ENCODE data around the gene KDM8.
"Not testable (repeated sequence)": the region's sequence is repeated elsewhere in the genome, so short reads cannot be mapped to it uniquely, and the experiment has no call there.

The KDM8 gene

DNA sequence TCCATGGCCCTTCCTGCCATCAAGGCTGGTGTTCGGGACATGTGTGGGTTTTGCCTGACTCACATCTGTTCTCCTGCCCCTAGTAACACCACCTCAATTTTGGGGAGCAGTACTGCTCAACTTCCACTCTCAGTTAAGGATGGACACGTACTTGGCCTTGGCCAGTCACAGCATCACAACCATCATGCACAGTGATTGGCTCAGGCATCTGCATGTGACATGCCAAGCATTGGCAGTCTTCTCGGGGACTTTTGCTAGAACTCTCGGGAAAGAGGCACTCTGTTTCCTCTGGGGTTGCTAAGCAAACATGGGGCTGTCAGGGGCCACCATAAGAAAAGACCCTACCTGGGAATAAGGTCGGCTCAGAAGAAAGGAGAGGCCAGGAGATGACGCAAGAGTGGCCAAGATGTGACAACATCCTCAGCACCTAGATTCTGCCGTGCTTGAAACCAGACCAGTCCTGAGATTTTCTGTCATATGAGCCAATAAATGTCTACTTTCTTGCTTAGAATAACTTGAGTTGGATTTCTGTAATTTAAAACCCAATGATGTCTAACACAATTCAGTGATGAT is 11.9 kb upstream of the KDM8 start:
- no peak for DNase-seq (ENCODE audit: low read depth in 3 of 3)

DNA sequence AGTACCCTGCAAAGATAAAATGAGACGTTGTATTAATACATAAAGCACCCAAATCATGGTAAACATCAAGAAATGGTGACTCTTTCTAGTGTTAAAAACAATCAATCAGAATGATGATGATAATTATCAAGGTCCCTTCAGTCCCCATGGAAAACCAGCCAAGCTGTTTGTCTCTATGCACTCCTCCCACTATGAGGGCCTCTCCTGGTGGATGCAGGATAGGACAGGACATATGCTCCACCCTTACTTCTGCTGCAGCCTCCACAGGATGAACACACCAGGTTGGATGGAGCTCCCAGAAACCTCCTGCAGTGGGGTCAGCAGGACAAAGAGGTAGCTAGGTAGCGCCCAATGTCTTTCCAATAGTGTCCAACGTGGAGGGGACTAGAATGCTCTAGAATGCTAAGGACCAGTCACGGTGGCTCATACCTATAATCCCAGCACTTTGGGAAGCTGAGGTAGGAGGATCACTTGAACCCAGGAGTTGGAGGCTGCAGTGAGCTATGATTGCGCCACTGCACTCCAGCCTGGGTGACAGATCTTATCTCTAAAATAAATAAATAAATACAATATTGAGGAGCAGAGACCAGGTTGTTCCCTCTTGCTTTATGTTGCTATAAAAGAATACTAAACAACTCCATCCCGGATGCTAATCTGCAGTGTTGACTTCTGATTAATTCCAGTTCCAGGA is 9.9 kb upstream of the KDM8 start:
- DNase-seq (ENCODE audit: low read depth in 3 of 3): no peak

DNA sequence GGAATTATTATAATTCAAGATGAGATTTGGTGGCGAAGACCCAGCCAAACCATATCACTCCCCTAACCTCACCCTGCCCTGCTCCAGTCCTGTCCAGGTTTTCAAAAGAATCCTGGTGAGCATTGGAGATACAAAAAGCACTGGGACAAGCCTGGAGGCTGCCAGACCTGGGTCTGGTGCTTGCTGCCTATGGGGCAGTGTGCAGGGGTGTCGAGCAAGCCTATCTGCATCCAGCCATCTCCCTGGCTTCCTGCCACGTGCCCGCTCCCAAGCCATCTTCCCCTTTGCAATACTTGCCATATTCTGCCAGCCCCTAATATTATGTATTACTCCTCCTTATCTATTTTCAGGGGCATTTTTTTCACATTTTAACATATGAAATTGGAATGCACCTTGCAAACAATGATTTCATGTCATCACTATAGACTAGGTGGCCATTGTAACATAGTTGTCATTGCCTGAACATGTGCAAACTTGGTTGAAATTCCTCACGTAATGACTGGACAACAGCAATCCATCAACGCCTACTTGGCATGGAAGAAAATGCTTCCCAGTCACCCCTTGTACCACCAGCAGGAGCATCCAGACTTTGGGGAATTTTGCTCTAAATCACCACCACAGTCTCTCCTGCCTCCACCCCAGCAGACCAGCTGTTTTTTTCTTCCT is 8.1 kb upstream of the KDM8 start:
- DNase-seq (ENCODE audit: low read depth in 3 of 3): no peak

DNA sequence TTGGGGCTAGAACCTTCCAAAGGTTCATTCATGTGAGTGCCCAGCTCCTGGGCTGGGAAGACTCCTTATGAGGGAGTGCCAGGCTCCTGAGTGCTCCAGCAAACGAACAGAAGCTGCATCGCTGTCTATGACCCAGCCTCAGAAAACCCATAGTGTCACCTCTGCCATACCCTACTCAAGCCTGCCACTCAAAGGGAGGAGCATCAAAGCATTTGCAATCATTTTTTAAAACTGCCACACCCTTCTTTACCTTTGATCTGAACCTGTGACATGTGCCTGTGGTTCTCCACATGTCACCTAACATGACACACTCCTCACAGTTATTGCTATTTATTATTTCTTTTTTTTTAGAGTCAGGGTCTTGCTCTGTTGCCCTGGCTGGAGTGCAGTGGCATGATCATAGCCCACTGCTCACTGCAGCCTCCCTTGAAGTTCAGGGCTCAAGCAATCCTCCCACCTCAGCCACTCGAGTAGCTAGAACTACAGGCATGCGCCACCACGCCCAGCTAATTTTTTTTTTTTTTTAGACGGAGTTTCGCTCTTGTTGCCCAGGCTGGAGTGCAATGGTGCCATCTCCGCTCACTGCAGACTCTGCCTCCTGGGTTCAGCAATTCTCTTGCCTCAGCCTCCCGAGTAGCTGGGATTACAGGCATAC is 7.3 kb upstream of the KDM8 start:
- no peak for DNase-seq (ENCODE audit: low read depth in 3 of 3)

DNA sequence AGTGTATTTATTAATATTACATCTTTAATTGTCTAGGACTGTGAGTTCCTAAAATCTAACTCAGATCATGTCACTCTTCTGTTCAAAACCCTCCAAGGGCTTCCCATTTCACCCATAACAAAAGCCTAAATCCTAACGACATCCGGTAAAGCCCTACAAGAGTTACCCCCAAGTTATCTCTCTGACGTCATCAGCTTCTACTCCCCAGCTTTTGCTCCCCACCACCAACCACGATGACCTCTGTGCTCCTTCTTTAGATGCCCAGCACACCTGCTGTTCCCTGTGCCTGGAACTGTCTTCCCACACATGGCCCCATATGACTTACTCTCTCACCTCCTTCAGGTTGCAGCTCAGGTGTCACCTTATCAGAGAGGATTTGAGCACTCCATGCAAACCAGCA is 6.3 kb upstream of the KDM8 start:
- DNase-seq (ENCODE audit: low read depth in 3 of 3): no peak

DNA sequence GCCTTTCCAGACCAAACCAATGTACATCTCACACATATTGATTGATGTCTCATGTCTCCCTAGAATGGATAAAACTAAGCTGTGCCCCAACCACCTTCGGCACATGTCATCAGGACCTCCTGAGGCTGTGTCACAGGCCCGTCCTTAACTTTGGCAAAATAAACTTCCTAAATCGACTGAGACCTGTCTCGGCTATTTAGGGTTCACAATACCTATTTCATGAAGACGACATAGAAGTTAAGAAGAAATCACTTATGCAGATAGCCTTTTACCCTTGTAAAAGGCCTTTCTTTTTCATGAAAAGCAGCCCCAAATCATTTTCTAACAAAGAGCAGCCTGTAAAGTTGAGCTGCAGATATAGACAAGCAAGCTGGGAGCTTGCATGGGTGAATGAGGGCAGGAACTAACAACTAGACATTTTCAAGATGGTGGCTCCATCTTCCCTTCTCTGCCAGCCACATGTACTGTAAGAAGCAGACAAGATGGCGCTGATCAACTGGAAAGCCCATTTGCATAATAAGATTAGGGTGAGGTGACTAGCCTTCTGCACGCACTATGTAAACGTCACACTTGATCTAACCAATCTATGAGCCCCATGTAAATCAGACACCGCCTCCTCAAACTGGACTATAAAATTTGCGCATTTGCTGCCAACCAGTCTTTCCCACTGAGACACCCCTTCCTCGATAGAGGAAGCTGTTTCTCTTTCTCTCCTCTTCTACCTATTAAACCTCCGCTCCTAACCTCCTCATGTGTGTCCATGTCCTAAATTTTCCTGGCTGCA is 4.7 kb upstream of the KDM8 start:
- DNase-seq (ENCODE audit: low read depth in 3 of 3): no peak

DNA sequence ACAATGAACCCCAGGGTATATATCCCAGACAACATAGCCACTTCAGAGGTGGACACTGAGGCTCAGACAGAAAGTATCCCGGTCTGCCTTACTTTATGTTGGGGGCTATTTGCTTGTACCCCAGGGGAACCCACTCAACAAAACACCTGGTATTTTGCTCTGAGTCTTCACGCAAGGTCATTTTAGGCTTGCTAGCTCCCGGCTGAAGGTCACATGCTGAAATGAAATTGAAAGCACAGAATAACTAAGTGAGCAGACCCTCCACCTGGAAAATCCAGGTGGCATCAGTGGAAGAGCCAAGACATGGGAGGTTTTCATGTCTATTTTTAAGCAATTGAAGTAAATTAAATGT is 4.1 kb upstream of the KDM8 start:
- DNase-seq (ENCODE audit: low read depth in 3 of 3): no peak

DNA sequence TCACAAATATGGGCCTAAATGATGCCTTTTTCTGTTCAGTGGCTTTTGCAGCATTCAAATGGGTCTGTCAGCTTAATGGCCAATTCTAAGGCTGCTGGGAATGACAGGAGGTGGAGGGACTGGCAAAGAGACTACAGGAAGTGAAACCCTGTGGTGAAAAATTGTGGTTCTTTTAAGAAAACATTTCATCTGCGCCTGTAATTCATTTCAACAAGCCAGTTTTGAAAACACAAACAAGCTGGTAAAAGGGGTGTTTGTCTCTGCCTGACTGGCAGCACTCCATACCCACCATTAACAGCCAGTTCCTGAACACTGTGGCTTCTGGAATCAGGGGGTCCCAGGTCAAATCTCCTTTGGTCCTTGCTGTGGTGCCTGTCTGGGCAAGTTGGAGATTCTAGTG is 3.6 kb upstream of the KDM8 start:
- no peak for DNase-seq (ENCODE audit: low read depth in 3 of 3)

DNA sequence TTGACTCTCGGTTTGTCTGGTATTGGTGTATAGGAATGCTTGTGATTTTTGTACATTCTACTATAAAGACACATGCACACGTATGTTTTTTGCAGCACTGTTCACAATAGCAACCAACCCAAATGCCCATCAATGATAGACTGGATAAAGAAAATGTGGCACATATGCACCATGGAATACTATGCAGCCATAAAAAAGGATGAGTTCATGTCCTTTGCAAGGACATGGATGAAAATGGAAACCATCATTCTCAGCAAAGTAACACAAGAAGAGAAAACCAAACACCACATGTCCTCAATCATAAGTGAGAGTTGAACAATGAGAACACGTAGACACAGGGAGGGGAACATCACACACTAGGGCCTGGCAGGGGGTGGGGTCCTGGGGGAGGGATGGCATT is 2.4 kb upstream of the KDM8 start:
- not testable (repeated sequence) for DNase-seq (ENCODE audit: low read depth in 3 of 3)

DNA sequence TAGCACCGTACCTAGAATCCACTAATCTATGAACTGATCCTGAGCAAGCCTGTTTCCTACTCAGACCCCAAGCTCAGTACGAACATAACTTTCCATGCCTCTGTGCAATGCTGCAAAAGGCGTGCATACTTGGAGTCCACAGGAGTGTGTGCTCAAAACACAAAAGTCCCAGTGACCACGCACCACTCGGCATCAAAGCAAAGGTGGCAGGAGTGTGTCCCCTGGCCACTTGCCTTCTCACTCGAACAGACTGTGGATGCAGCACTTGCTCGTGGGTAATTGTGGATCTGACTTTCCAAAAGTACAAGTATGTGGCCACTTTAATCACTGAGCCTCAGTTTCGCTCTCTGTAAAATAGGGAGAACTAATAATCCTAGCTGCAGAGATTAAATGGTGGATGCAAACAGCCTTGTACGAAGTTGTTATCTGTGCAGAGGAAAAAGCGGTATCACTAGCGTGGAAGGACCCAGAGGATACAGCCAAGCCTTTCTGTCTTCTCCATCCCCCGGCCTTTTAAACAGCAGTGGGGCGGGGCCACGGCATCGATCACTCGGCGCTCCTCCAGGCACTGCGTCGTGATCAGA is 311 bp upstream of the KDM8 start:
- DNase-seq (ENCODE audit: low read depth in 3 of 3): peak; percentile 78 to 92 (median 83)

DNA sequence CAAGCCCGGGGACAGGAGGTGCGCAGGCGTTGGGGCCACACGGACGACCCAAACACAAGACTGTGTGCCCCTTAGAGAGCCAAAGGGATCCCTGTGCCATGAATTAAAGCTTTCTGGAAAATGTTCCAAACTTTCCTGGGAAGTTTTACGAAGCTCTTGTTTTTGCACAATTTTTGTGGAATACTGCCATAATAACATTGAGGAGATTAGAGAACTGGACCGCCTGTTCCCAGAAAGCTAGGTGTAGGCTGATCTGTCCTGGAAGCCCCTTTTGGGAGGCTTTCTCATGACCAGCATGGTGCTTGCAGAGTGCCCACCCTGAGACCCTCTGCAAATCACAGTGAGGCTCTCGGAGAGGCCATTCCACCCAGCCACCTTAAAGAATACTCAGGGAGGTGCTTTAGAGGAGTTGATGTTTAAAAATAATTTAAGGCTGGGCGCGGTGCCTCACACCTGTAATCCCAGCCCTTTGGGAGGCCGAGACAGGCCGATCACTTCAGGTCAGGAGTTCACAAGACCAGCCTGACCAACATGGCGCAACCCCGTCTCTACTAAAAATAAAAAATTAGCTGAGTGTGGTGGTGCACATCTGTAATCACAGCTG is 1.1 kb downstream of the KDM8 start:
- DNase-seq (ENCODE audit: low read depth in 3 of 3): no peak

DNA sequence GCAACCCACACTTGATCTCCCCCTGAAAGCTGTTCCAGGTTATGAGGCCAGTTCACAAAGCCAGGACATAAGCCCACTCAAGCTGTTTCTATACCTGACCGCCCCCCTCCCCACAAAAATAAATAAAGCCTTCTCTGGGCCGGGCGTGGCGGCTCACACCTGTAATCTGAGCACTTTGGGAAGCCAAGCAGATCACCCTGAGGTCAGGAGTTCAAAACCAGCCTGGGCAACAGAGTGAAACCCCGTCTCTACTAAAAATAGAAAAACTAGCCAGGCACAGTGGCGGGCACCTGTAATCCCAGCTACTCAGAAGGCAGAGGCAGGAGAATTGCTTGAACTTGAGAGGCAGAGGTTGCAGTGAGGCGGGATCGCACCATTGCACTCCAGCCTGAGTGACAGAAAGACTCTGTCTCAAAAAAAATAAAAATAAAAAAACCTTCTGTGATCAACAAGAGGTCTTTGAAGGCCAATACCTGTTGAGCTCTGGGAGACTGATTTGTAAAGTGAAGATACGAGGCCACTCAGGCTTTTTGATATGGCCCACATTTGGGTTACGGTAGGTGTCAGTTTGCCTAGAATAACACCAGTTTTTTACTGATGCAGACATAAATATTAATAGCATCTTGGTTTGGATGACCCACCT is 2.2 kb downstream of the KDM8 start:
- DNase-seq (ENCODE audit: low read depth in 3 of 3): no peak

DNA sequence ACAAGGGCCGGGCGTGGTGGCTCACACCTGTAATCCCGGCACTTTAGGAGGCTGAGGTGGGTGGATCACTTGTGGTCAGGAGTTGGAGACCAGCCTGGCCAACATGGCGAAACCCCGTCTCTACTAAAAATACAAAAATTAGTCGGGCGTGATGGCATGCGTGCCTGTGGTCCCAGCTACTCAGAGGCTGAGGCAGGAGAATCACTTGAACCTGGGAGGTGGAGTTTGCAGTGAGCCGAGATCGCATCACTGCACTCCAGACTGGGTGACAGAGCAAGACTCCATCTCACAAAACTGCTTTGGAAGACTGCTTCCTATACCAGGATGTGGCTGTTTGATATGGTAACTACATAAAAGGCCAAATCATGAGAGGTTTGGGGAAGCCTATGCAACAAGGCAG is 3.8 kb downstream of the KDM8 start:
- DNase-seq (ENCODE audit: low read depth in 3 of 3): not testable (repeated sequence)

DNA sequence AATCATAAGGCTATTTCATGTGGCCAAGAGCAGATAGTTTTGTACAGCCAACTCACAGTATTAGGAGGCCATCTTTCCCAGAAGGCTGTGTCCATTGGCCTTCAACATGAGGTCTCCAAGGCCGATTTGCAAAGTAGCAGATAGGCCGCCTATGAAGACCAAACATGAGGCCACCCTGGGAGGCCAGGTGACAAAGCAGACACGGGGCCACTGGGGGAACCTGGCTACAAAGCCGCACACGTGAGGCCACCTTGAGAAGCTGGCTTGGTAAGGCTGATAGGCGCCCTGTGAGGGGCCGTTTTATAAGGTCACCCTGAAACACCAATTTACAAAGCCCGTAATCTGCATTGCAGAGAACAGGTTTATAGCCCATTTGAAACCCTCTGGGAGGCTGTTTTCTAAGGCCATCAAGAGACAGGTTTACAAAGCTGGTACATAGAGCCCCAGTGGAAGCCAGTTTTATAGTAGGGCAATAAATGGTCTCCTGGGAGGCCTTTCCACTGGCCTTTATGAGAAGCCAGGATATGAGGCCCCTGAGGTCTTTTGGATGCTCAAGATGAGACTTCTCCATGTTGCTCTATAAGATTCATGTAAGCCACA is 4.9 kb downstream of the KDM8 start:
- DNase-seq (ENCODE audit: low read depth in 3 of 3): no peak

DNA sequence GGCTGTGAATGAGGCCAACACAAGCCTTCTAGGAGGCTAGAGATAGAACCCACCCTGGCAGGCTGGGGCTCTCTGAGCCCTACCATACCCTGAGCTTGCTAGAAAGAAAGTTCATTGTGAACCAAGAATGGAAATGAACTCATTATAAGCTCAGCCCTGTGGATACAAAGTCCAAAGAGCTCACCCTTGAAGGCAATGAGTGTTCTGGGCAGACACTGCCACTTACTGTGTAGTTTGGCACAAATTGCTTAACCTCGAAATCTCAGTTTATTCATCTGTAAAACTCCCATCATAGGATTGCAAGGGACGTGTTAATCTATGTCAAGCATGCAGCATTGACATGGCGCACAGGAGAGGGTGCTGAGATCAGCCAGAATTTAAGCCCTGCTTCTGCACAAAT is 5.5 kb downstream of the KDM8 start:
- DNase-seq (ENCODE audit: low read depth in 3 of 3): no peak

DNA sequence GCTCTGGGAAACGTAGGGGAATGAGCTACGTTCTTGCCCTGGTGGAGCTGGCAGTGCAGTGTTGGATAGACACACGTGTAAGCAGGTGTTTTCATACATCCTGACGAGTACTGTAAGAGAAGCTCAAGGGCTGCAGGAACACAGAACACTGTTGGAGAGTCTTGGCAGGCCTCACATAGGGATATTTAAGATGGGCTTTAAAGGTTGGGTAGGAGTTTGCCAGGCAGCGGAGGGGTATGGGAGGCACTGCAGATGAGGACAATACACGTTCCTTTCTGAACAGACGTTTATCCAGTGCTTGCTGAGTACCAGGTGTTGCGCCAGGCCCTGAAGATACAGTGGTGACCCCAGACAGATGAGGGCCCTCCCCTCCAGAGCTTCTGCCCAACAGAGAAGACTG is 6.3 kb downstream of the KDM8 start:
- no peak for DNase-seq (ENCODE audit: low read depth in 3 of 3)

DNA sequence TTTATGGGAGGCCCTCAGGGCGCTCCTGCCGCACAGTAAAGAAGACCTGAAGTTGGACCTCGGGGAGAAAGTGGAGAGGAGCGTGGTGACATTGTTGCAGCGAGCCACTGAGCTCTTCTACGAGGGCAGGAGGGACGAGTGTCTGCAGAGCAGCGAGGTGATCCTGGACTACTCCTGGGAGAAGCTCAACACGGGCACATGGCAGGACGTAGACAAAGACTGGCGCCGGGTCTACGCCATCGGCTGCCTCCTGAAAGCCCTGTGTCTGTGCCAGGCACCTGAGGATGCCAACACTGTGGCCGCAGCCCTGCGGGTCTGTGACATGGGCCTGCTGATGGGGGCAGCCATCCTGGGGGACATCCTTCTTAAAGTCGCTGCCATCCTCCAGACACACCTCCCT is 6.8 kb downstream of the KDM8 start:
- no peak for DNase-seq (ENCODE audit: low read depth in 3 of 3)

DNA sequence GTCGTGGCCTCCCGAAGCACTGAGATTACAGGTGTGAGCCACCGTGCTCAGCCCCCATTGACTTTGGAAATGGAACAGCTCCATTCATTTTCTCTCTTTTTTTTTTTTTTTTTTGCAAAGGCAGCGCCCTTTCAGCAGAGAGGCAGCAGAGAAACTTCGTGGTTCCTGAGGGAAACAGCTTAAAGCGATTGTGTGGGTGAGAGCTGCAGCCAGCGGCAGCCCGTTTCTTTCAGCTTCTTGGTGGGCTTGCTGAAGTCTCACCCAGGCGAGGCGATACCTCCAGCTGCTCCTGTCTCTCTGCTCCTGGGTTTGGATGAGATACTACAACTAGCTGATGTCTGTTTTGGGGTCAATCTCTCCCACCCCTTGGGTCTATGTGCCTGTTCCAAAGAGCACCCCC is 7.7 kb downstream of the KDM8 start:
- no peak for DNase-seq (ENCODE audit: low read depth in 3 of 3)

DNA sequence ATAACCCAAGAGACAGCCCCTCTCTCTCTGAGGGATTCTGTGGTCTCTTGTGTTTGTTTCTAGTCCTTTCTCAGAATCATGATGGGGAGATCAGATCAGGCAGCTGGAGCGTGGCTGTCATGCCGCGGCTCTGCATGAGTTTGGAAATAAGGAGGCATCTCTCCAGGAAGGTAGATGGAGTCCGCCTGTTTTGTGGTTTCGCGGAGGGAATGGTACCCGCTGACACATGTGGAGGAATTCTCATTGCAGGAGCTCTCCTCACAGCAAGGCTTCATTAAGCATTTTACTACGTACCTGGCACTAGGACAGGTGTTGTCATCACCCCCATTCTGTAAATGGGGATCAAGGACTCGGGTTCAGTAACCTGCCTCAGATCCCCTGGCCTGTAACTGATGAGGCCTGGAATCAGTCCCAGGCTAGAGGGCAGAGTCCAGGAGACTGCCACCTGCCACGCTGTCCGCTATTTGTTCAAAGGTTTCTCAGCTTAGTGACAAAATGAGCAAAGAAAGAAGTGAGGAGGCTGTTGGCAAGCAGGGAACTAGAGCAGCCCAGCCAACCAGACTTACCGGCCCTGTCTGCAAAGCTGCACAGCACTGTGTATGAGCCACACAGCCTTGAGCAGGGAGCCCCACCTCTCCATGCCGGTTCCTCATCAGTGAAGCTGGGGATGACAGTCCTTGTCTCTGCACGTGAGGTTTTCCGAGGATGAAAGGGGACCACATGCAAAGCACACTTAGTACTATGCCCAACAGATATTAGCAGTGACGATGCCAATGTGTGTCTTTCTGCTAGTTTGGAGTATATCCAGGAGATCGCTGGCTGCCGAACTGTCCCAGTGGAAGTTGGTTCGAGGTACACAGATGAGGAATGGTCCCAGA is 11.0 kb downstream of the KDM8 start:
- no peak for DNase-seq (ENCODE audit: low read depth in 3 of 3)

DNA sequence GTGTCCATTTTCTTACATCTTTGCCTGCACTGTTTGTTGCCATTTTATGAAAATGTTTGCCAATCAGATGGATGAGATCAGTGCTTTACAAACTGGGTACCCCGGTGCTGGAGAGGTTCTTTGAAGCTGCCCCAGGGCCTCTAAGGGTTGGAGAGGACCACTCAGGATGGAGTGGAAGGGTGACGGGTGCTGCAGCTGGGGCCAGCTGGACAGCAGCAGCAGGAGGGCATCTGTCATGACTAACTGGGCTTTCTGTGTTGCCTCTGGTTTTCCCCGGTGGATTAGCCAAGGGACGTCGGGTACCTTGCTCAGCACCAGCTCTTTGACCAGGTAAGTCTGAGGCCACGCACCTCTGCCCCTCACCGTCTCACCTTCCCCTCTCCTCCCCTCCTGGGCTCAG is 12.3 kb downstream of the KDM8 start:
- DNase-seq (ENCODE audit: low read depth in 3 of 3): no peak
